Effector CD4-positive, alpha-beta T cell (primary cell): ENCODE data around the gene CRISPLD2.

Experiments used
- DNase-seq: peaks from one replicate; pipeline ENCODE4 v3.0.0-alpha.2; 2020

Gene CRISPLD2

GRCh38 chr16:84919269-84919668 is 99.5 kb downstream of the CRISPLD2 start:
- no peak for DNase-seq

- no peak for DNase-seq
Observed at GRCh38 chr16:84919708-84920107, 99.9 kb downstream of the CRISPLD2 start.

- DNase-seq: no peak
Observed at GRCh38 chr16:84920333-84920732, 100.5 kb downstream of the CRISPLD2 start.

- DNase-seq: no peak
Observed at GRCh38 chr16:84922351-84923120, 102.8 kb downstream of the CRISPLD2 start.

- DNase-seq: no peak
Observed at GRCh38 chr16:84924331-84925091, 104.7 kb downstream of the CRISPLD2 start.

GRCh38 chr16:84925092-84925772 is 105.4 kb downstream of the CRISPLD2 start:
- peak; percentile 67 for DNase-seq

GRCh38 chr16:84925773-84926372 is 106.1 kb downstream of the CRISPLD2 start:
- DNase-seq: no peak

GRCh38 chr16:84926462-84926861 is 106.7 kb downstream of the CRISPLD2 start:
- DNase-seq: no peak

GRCh38 chr16:84927621-84928591 is 108.1 kb downstream of the CRISPLD2 start:
- no peak for DNase-seq

GRCh38 chr16:84928679-84929420 is 109.1 kb downstream of the CRISPLD2 start:
- DNase-seq: no peak

GRCh38 chr16:84929421-84930297 is 109.9 kb downstream of the CRISPLD2 start:
- no peak for DNase-seq

GRCh38 chr16:84930298-84931106 is 110.7 kb downstream of the CRISPLD2 start:
- DNase-seq: no peak

GRCh38 chr16:84931107-84931494 is 111.3 kb downstream of the CRISPLD2 start:
- no peak for DNase-seq

GRCh38 chr16:84931506-84931905 is 111.7 kb downstream of the CRISPLD2 start:
- no peak for DNase-seq

- no peak for DNase-seq
Observed at GRCh38 chr16:84932681-84933080, 112.9 kb downstream of the CRISPLD2 start.

- DNase-seq: no peak
Observed at GRCh38 chr16:84933774-84934631, 114.2 kb downstream of the CRISPLD2 start.

- DNase-seq: no peak
Observed at GRCh38 chr16:84937196-84938005, 117.6 kb downstream of the CRISPLD2 start.
